Mesodermal cell (in vitro differentiated cells): ENCODE results near the gene TIGD7. TPM values are rescaled to one million over a fixed set of nuclear protein-coding genes. Genes with fewer than 3 reads are reported as not detected.

Experiments
- H3K27ac ChIP-seq: 2 replicates; pipeline ENCODE4 v1.7.0; 2013; ENCODE audit warnings: mild to moderate bottlenecking, low read depth, low read length, moderate library complexity; ENCODE audit not compliant: severe bottlenecking
- H3K36me3 ChIP-seq: 2 replicates; pipeline ENCODE4 v1.7.1; 2013; ENCODE audit warnings: mild to moderate bottlenecking, low read length, moderate library complexity; ENCODE audit not compliant: control insufficient read depth, insufficient read depth
- H3K4me1 ChIP-seq: one replicate; pipeline ENCODE4 v1.7.1; 2013; ENCODE audit warnings: mild to moderate bottlenecking, low read length; ENCODE audit not compliant: insufficient read depth, control insufficient read depth, poor library complexity, severe bottlenecking
- H3K4me3 ChIP-seq: 2 replicates; pipeline ENCODE4 v1.7.0; 2013; ENCODE audit warnings: low read length, control low read depth, mild to moderate bottlenecking; ENCODE audit not compliant: insufficient read depth, poor library complexity, severe bottlenecking; ENCODE audit errors: extremely low read depth
- H3K9me3 ChIP-seq: 2 replicates; pipeline ENCODE4 v1.7.1; 2013; ENCODE audit warnings: mild to moderate bottlenecking, low read length, moderate library complexity; ENCODE audit not compliant: control insufficient read depth
- WGBS, 2 experiments: methylation state at CpG; one replicate each; pipeline ENCODE4 v1.1.5; 2013; ENCODE audit warnings: missing lambda C conversion rate in 2 of 2; ENCODE audit not compliant: insufficient coverage in 2 of 2; 5-methylcytosine and 5-hydroxymethylcytosine counted together
- polyA plus RNA-seq, 2 experiments: library from polyadenylated mRNA; stranded (reverse); fragments of 50-300 nt; gene quantifications; one replicate each; pipeline ENCODE4 v1.2.3, GENCODE V29; 2013

The TIGD7 gene
- polyA plus RNA-seq (2013, experiment 1 of 2), result 1.8 TPM
- 3.4 TPM for polyA plus RNA-seq (2013, experiment 2 of 2)

- Histone ChIP-seq H3K36me3 (peaks cover 68% of the 10 kb centered on the region), H3K9me3 (peaks cover 65% of the 10 kb centered on the region), H3K4me3 (peak within 1 kb of the TSS; percentile 69), H3K27ac (peak within 1 kb of the TSS; percentile 86), H3K4me1 (no peaks in the 10 kb centered on the region)
- 3% methylated on average over 89 to 103 of the region's 103 CpGs for WGBS, 2 experiments
These were observed at the start of gene TIGD7, which contains the start of gene ZNF75A for GRCh38 chr16:3305109-3306068. TSS of gene TIGD7 (minus strand) at chr16:3305430. CDS start at chr16:3300614, 4,816 bp downstream. TSS of gene ZNF75A (plus strand) at chr16:3305497. CDS start at chr16:3308429, 2,932 bp downstream.

- Histone ChIP-seq H3K36me3 (no peaks in the 10 kb centered on the region), H3K27ac (no peak overlapping the region), H3K9me3 (no peaks in the 10 kb centered on the region), H3K4me3 (no peak overlapping the region), H3K4me1 (no peaks in the 10 kb centered on the region)
- 72 to 76% methylated on average over 6 to 10 of the region's 13 CpGs for WGBS, 2 experiments
These were observed 43.9 kb upstream of the TIGD7 start for GRCh38 chr16:3349175-3349574.

- Histone ChIP-seq H3K27ac (no peak overlapping the region), H3K36me3 (no peaks in the 10 kb centered on the region), H3K4me1 (no peaks in the 10 kb centered on the region), H3K9me3 (no peaks in the 10 kb centered on the region), H3K4me3 (no peak overlapping the region)
- 76 to 94% methylated on average over 2 to 3 of the region's 4 CpGs for WGBS, 2 experiments
These were observed 43.4 kb upstream of the TIGD7 start for GRCh38 chr16:3348547-3349167.

- WGBS, 2 experiments, result 82 to 86% methylated on average over 1 to 4 of the region's 10 CpGs
- Histone ChIP-seq H3K4me3 (no peak overlapping the region), H3K27ac (no peak overlapping the region), H3K36me3 (no peaks in the 10 kb centered on the region), H3K4me1 (no peaks in the 10 kb centered on the region), H3K9me3 (no peaks in the 10 kb centered on the region)
These were observed 42.4 kb upstream of the TIGD7 start for GRCh38 chr16:3347586-3347985.

- Histone ChIP-seq H3K9me3 (no peaks in the 10 kb centered on the region), H3K27ac (no peak overlapping the region), H3K4me1 (no peaks in the 10 kb centered on the region), H3K36me3 (no peaks in the 10 kb centered on the region), H3K4me3 (no peak overlapping the region)
- WGBS, 2 experiments, result 58 to 100% methylated on average over 1 to 2 of the region's 2 CpGs
These were observed 40.8 kb upstream of the TIGD7 start for GRCh38 chr16:3346041-3346440.

GRCh38 chr16:3328643-3329042, 23.4 kb upstream of the TIGD7 start:
- Histone ChIP-seq H3K27ac (no peak overlapping the region), H3K9me3 (no peaks in the 10 kb centered on the region), H3K36me3 (no peaks in the 10 kb centered on the region), H3K4me1 (no peaks in the 10 kb centered on the region), H3K4me3 (no peak overlapping the region)
- WGBS, 2 experiments, result 54 to 73% methylated on average over 2 of the region's 2 CpGs

GRCh38 chr16:3328104-3328503, 22.9 kb upstream of the TIGD7 start:
- Histone ChIP-seq H3K27ac (no peak overlapping the region), H3K36me3 (no peaks in the 10 kb centered on the region), H3K9me3 (no peaks in the 10 kb centered on the region), H3K4me3 (no peak overlapping the region), H3K4me1 (no peaks in the 10 kb centered on the region)
- WGBS, 2 experiments, result 58 to 73% methylated on average over 1 of the region's 3 CpGs

GRCh38 chr16:3327514-3327913, 22.3 kb upstream of the TIGD7 start:
- H3K4me3 ChIP-seq, result no peak overlapping the region
- no peaks in the 10 kb centered on the region for H3K9me3 ChIP-seq
- 72 to 75% methylated on average over 3 to 4 of the region's 4 CpGs for WGBS, 2 experiments
- no peaks in the 10 kb centered on the region for H3K4me1 ChIP-seq
- H3K27ac ChIP-seq, result no peak overlapping the region
- H3K36me3 ChIP-seq, result no peaks in the 10 kb centered on the region

- no peak overlapping the region for H3K27ac ChIP-seq
- H3K4me3 ChIP-seq, result no peak overlapping the region
- 50 to 79% methylated on average over 1 to 2 of the region's 2 CpGs for WGBS, 2 experiments
- H3K36me3 ChIP-seq, result peaks cover 24% of the 10 kb centered on the region
- H3K9me3 ChIP-seq, result peaks cover 41% of the 10 kb centered on the region
- H3K4me1 ChIP-seq, result no peaks in the 10 kb centered on the region
These were observed 16.6 kb upstream of the TIGD7 start for GRCh38 chr16:3321816-3322215.

GRCh38 chr16:3317315-3317999, 12.2 kb upstream of the TIGD7 start:
- peaks cover 80% of the 10 kb centered on the region for H3K9me3 ChIP-seq
- H3K36me3 ChIP-seq, result peaks cover 68% of the 10 kb centered on the region
- H3K27ac ChIP-seq, result no peak overlapping the region
- 80 to 94% methylated on average over 1 to 2 of the region's 3 CpGs for WGBS, 2 experiments
- H3K4me3 ChIP-seq, result no peak overlapping the region
- no peaks in the 10 kb centered on the region for H3K4me1 ChIP-seq
